ENCODE results near the gene EIF1AX.

DNA sequence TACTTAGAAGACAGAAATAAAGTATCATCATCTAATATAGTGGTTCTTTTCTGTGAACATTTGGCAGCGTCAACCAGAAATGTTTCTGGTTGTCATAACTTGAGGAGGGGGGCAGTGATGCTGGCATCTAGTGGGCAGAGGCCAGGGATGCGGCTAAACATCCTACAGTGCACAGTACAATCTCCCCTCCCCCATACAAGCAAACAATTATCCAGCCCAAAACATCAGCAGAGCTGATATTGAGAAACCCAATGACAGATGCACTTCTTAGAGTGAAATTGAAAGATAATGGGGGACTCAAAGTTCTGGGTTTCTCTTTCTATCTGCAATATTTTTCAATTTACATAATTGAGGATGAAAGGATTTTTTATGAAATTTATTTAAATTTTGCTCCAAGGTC is 1.9 kb upstream of the EIF1AX start:
- TF ChIP-seq, protein P1, sequence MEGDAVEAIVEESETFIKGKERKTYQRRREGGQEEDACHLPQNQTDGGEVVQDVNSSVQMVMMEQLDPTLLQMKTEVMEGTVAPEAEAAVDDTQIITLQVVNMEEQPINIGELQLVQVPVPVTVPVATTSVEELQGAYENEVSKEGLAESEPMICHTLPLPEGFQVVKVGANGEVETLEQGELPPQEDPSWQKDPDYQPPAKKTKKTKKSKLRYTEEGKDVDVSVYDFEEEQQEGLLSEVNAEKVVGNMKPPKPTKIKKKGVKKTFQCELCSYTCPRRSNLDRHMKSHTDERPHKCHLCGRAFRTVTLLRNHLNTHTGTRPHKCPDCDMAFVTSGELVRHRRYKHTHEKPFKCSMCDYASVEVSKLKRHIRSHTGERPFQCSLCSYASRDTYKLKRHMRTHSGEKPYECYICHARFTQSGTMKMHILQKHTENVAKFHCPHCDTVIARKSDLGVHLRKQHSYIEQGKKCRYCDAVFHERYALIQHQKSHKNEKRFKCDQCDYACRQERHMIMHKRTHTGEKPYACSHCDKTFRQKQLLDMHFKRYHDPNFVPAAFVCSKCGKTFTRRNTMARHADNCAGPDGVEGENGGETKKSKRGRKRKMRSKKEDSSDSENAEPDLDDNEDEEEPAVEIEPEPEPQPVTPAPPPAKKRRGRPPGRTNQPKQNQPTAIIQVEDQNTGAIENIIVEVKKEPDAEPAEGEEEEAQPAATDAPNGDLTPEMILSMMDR (conservative IDR thresholded peaks at IDR 0.05 in 1 of 2, IDR thresholded peaks at IDR 0.05 in 1 of 2; ENCODE audit: low read depth in 1 of 2, low read length in 2 of 2): no peak
- no peak for TF ChIP-seq EZH2 (IDR thresholded peaks at IDR 0.05; ENCODE audit: low read length, missing control alignments)
